Activated CD4-positive, alpha-beta T cell treated with anti-CD3 and anti-CD28 coated beads, Interleukin-2, amount 50 U/mL, for 4 hours (primary cell): ENCODE data around the gene CLDN4.
"Not testable (repeated sequence)": the region's sequence is repeated elsewhere in the genome, so short reads cannot be mapped to it uniquely, and the experiment has no call there.

Experiments used
- DNase-seq, 2 experiments: peaks; one replicate each; pipeline ENCODE4 v3.0.0-alpha.2; 2020

The CLDN4 gene

GRCh38 chr7:73844131-73844547 is 13.3 kb downstream of the CLDN4 start:
- no peak for DNase-seq

- no peak for DNase-seq
These were observed 14.2 kb downstream of the CLDN4 start for GRCh38 chr7:73844848-73845460.

- not testable (repeated sequence) for DNase-seq
These were observed 15.0 kb downstream of the CLDN4 start for GRCh38 chr7:73845701-73846195.

GRCh38 chr7:73847941-73848723 is 17.3 kb downstream of the CLDN4 start:
- no peak for DNase-seq

- no peak for DNase-seq
These were observed 20.0 kb downstream of the CLDN4 start for GRCh38 chr7:73850781-73851207.

- DNase-seq, result no peak
These were observed 20.9 kb downstream of the CLDN4 start for GRCh38 chr7:73851410-73852338.

- no peak for DNase-seq
These were observed 21.7 kb downstream of the CLDN4 start for GRCh38 chr7:73852500-73852899.

- no peak for DNase-seq
These were observed 26.1 kb downstream of the CLDN4 start for GRCh38 chr7:73856941-73857340.

- no peak for DNase-seq
These were observed 28.0 kb downstream of the CLDN4 start for GRCh38 chr7:73858807-73859206.

GRCh38 chr7:73860859-73861258 is 30.1 kb downstream of the CLDN4 start, which contains the start of gene TMEM270:
TSS of gene TMEM270 (plus strand) at chr7:73861159. CDS start at chr7:73861195, 36 bp downstream.
- DNase-seq, result no peak

- no peak for DNase-seq
These were observed 30.5 kb downstream of the CLDN4 start for GRCh38 chr7:73861305-73861704.

- no peak for DNase-seq
These were observed 34.4 kb downstream of the CLDN4 start for GRCh38 chr7:73864981-73865711.

GRCh38 chr7:73865738-73866445 is 35.1 kb downstream of the CLDN4 start:
- no peak for DNase-seq

- DNase-seq, result no peak
These were observed 35.6 kb downstream of the CLDN4 start for GRCh38 chr7:73866446-73866767.

- DNase-seq, result no peak
These were observed 38.4 kb downstream of the CLDN4 start for GRCh38 chr7:73869011-73869798.

GRCh38 chr7:73870041-73870492 is 39.3 kb downstream of the CLDN4 start:
- no peak for DNase-seq

- no peak for DNase-seq
These were observed 40.6 kb downstream of the CLDN4 start for GRCh38 chr7:73871163-73872011.

GRCh38 chr7:73872056-73872908 is 41.5 kb downstream of the CLDN4 start:
- no peak for DNase-seq

GRCh38 chr7:73876361-73876760 is 45.6 kb downstream of the CLDN4 start:
- DNase-seq, result no peak
